Measurements from ENCODE around the gene FXYD7.
"Not testable (repeated sequence)": the region's sequence is repeated elsewhere in the genome, so short reads cannot be mapped to it uniquely, and the experiment has no call there.

FXYD7 gene, protein sequence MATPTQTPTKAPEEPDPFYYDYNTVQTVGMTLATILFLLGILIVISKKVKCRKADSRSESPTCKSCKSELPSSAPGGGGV

DNA sequence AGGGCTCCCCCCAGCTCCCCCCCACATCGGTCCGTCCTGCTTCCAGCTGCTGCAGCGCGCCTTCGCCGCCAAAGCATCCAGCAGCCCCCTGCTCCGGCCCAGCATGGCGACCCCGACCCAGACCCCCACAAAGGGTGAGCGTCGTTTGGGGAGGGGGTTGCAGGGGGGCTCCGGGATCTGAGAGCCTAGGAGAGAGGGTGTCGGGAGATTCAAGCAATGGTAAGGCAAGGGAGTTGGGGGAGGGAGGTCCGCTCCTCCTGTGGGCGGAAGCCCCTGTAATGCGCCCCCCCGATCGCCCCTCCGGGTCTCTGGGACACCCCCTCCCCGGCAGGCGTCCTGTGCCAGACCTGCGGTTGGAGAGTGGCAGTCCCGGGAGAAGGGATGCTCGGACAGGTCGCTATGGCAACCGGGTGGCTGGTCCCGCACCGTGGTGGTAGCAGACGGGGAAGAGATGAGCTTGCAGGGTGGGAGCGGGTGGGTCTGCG lies at the start of gene FXYD7:
TSS of gene FXYD7 (plus strand) at position 25 of the 485 bp plus-strand sequence. CDS start at position 104, 79 bp downstream.
- DNase-seq, result no peak

DNA sequence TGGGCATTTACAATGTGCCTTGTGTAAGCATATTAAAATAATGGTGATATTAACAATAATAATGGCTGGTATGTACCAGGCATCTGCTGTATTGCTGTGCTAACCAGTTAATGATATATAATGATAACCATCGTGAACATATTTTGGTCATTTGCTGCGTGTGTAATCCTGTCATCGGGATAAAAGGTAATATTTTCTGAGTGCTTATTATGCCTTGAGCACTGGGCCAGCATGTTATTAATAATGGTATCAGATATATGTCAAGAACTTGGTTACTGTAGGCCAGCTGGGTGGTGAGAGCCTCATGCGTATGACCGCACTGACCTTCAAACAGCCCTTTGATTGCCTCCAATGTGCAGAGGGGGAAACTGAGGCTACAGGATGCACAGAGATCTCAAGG lies 49.6 kb upstream of the FXYD7 start:
- no peak for DNase-seq

DNA sequence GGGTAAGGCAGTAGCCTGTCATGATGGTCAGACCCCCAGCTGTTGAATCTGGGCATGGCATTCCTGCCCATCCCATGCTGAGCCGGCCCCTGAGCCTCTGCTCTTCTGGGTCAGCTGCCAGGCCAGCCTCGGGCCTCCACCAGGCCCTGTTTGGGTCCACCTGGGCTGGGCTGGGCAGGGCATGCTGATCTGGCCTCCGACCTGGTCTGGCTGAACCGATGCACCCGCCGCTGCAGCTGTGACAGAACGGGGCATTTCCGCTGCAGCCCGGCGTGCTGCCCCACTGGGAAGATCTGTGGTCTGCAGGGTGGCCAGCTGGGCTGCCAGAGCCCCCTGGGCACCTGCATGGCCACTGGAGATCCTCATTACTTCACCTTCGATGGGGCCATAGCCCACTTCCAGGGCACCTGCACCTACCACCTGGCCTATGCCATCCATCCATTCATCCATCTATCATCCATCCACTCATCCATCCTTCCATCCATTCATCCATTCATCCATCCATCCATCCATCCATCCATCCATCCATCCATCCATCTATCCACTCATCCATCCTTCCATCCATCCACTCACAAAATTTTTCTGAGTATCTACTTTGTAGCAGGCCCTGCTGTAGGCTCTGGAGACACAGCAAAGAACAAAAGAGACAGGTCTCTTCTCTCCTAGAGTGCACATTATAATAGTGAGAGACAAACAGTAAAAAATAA lies 49.0 kb upstream of the FXYD7 start:
- no peak for DNase-seq

DNA sequence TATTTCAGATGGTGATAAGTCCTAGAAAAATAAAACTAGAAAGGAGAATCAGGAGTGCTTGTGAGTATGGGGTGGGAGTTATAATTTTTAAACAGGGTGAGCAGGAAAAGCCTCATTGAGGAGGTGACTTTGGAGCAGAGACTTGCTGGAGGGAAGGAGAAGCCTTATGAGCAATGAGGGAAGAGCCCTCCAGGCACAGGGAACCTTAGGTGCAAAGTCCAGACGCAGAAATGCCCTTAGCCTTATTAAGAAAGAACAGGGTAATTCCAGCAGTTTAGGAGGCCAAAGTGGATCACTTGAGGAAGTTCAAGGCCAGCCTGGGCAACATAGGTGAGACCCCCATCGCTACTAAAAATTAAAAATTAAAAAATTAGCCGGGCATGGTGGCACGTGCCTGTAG lies 48.4 kb upstream of the FXYD7 start:
- DNase-seq, result no peak

DNA sequence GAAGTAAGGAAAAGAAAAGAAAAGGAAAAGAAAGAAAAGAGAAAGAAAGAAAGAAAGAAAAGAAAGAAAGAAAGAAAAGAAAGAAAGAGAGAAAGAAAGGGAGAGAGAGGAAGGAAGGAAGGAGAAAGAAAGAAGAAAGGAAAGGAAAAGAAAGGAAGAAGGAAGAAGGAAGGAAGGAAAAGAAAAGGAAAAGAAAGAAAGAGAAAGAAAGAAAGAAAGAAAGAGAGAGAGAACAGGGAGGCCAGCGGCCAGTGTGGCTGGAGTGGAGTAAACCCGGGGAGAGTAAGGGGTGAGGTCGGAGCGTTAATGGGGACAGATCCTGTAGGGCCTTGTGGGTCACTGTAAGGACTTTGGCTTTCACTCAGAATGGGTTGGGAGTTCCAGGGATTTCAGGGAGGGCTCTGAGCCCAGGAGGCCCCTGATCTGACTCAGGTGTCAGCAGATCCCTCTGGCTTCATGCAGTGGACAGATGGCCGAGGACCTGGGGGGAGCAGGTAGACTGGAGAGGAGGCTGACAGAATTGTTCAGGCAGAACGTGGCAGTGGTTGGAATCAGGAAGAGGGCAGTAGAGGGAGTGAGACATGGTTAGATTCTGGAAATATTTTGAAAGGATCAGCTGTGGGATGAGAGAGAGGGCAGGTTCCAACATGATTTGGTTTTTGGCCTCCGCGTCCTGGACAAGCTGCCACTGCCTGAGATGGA lies 47.2 kb upstream of the FXYD7 start:
- DNase-seq, result no peak

DNA sequence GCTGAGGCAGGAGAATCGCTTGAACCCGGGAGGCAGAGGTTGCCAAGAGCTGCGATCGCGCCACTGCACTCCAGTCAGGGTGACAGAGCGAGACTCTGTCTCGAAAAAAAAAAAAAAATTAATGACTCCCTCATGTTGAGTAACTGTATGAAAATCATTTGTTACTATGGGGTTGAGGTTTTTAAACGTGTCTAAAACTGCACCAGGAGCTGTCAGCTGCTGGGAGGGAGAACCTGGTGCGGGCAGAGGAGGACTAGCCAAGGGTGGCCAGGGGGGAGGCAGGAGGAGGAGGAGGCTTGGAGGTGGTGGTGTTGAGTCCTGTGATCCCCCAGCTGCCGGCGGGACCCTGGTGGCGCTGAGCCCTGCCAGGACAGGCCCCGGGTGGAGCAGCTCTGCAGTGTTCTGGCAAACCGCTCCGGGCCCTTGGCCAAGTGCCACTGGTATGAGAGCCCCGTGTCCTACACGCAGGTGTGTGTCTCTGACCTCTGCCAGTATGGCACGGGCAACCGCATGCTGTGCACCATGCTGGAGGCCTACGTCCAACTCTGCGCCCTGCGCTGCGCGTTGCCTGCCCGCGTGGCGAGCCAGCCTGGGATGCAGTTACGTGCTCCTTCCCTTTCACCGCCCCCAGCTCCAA lies 44.5 kb upstream of the FXYD7 start:
- no peak for DNase-seq

DNA sequence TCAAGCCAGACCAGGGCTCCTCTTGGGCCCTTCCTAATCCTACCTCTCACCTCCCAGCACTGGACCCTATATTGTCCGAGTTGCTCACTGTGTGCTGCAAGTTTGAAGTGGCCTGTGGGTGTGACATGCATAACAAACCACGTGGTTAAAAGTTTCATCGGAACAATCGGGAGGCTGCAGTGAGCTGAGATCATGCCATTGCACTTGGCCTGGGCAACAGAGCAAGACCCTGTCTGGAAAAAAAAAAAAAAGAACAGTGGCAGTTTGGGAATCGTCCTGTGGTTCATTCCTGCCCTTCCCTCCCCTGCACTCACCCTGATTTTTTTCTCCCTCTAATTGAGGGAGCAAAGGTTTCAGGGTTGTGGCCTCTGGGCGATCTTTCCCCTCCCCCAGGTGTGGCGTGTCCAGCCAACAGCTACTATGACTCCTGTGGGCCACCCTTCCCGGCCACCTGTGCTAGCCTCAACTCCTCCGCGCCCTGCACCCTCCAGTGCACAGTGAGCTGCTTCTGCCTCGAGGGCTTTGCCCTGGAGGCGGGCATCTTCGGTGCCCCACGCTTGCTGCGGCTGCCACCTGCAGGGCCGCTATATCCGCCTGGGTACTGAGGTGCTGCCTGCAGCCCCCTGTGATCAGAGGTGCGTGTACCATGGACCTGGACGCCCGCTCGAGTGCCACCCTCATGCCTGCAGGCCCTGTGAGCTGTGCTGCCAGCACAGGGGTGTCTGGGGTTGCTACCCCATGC lies 43.7 kb upstream of the FXYD7 start:
- no peak for DNase-seq

DNA sequence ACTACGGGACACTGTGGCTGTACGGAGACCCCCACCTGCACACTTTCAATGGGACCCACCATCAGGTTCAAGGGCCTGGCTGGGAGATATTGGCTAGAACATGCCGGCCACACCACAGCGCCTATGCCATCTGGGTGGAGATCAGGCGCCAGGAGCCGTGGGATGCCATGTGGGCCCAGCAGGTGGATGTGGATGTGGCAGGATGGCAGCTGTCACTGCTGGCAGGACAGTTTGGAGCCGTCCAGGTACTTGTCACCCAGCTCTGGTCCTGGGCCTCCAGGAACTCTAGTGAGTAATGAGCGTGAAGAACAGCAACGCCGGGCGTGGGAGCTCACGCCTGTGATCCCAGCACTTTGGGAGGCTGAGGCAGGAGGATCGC lies 43.2 kb upstream of the FXYD7 start:
- DNase-seq, result no peak

DNA sequence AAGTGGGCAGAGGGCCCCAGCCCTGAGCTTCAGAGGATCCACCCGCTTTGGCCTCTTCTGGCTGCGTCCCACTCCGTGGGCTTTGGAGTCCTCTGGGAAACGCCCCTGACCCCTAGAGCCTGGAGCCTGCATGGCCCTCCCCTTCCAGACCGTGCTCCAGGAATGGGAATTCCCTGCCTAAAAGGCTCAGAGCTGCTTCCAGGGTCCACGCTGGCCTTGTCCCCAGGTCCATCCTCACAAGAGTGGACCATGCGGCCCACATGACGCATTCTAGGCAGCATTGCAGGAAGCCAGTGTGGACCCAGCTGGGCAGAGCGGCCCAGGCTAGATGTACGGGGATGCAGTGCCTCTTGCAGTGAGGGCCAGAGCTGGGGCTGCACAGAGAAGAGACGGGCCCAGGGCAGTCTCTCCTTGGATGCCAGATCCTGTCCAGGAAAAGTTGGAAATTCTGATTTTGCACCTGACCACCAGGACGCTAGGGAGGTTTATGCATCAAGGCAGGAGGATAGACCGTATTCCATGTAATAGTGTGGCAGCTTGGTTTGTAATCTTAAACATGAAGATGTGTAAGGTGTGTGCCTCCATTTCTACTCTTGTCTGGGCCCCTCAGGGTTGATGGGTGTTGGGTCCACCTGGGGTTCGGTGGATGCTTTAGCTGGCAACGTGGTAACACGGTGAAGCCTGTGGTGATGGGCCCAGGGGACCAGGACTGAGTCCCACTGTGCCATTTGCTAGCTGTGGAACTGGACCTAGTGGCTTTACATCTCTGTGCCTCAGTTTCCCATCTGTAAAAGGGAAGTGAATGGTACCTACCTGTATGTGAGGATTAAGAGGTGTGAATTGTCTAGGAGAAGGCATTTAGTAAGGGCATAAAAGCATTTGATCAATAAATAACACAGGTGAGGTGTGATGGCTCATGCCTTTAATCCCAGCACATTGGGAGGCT lies 42.2 kb upstream of the FXYD7 start:
- DNase-seq, result no peak

DNA sequence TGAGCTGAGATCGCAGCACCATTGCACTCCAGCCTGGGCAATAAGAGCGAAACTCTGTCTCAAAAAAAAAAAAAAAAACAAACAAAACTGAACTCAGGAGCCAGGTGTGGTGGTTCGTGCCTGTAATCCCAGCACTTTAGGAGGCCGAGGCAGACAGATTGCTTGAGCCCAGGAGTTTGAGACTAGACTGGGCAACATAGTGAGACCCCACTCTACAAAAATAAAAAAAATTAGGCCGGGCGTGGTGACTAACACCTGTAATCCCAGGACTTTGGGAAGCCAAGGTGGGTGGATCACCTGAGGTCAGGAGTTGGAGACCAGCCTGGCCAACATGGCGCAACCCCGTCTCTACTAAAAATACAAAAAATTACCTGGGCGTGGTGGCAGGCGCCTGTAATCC lies 41.1 kb upstream of the FXYD7 start:
- not testable (repeated sequence) for DNase-seq

DNA sequence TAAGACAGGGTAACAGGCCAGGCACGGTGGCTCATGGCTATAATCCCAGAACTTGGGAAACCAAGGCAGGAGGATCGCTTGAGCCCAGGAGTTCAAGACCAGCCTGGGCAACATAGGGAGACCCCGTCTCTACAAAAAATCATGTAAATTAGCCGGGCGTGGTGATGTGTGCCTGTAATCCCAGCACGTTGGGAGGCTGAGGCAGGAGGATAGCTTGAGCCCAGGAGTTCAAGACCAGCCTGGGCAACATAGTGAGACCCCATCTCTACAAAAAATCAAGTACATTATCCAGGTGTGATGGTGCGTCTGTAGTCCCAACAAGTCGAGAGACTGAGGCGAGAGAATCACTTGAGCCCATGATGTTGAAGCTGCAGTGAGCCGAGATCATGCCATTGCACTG lies 39.4 kb upstream of the FXYD7 start:
- DNase-seq, result not testable (repeated sequence)

DNA sequence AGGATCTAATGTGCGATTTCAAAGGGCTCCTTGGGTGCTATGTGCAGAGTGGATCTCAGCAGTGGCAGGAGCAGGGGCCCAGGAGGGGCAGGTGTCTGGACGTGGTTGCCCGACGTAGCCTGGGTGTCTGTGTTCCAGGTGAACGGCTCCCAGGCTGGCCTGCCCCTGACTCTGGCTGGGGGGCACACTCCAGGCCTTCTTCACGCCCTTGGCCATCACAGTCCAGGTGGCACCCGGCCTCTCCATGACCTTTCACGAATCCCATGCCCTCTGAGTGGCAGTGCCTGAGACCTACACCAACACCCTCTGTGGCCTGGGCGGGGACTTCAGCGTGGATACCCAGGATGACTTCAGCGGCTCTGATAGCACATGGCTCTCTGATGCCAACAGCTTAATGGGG lies 38.7 kb upstream of the FXYD7 start:
- no peak for DNase-seq

DNA sequence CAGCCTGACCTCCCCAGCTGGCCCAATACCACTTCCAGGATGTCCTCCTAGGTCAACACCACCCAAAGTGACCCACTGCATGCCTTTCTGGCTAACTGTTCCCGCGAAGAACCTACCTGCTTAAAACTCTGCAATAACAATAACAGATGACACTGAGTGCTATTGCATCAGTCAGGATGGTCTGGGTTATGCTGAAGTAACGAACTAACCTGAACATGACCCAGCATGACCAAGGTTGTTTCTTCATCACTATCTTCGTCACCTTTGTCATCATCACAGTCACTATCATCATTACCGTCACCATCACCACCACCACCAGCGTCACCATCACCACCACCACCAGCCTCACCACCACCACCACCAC lies 38.0 kb upstream of the FXYD7 start:
- no peak for DNase-seq

DNA sequence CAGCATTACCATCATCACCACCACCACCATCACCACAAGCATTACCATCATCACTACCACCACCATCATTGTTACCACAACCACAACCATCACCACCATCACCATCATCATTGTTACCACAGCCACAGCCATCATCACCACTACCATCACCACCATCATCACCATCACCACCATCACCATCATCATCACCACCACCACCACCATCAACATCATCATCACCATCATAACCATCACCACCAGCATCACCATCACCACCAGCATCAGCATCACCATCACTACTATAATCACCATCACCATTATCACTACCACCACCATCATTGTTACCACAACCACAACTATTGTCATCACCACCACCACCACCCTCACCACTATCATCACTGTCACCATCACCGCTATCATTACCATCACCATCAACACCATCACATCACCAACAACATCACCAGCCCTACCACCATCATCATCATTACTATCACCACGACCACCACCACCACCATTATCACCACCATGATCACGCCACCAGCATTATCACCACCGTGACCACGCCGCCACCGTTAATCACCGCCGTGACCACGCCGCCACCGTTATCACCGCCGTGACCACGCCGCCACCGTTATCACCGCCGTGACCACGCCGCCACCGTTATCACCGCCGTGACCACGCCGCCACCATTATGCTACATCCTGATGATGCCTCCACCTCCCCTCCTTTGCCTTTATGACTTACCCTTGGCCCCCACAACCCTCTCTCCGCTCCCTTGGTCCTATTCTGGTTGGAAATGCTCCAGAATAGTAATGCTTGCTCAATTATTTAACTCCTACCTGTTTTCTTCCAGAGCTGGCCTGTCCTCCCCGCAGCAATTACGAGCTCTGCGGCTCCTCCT lies 37.4 kb upstream of the FXYD7 start:
- DNase-seq, result no peak

DNA sequence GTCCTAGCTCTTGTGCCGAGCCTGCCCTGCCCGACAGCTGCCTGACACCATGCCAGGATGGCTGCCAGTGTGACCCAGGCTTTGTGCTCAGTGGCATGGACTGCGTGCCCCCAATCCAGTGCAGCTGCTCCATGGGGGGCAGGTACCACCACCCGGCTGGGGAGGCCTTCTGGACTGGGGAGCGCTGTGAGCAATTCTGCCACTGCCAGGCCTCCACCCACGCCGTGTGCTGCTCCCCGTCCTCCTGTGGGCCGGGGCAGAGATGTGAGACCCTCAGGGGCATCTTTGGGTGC lies 36.8 kb upstream of the FXYD7 start:
- no peak for DNase-seq

DNA sequence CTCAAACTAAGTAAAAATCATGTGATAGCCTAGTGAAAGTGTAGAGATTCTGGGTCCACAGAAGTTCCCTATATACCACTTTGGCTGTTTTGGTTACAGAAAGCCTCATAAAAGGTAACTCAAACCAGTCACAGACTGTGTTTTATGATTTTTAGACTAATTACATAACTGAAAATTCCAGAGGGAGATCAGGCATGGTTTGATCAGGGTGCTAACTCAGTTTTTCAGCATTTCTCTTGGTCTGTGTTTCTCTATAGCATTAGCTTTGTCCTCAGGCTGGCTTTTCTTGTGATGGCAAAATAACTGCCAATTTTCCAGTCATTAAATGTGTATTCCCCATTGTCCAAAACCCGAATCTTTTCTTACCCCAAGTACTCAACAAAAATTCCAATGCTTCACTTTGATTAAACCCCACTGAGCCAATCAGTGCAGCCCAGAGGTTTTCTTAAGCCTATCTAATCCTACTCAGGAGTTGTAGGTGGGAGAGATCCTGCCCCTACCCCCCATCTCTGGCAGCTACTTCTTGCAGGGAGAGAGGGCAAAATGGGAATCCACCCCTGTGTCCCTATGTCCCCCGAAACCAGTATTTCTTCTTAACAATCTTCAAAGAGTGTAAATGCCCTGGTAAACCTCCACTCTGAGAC lies 36.0 kb upstream of the FXYD7 start:
- DNase-seq, result no peak

DNA sequence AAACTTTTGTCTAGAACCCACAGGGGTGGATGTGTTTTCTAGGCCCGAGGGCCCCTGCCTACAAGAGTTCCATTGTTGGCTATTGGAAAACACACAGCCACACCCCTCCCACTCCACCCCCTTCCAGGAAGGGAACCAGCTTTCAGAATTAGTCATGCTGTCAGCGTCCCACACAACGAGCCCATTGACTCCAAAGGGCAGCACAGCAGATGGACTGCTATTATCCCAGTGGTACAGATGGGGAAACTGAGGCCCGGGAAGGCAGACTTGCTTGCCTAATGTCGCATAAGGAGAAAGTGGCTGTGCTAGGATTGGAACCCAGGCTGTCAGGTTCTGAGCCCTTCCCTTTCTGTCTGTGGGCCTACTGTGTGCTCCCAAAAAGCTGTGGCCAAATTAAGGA lies 35.5 kb upstream of the FXYD7 start:
- no peak for DNase-seq

DNA sequence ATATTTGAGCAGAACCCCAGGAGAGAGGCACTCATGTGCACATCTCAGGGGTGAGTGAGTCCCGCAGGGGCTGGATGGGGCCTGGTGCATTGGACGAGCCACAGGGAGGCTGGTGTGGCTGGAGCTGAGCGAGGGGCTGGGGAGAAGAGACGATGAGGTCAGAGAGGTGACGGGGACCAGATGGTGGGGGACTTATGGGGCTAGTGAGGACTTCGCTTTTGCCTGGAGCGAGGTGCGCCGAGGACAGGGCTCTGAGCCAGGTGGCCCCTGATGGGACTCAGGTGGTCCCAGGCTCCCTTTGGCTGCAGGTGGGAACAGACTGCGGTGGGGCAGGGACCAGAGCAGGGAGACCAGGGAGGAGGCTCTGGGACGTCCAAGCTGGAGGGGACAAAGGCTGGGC lies 34.3 kb upstream of the FXYD7 start:
- no peak for DNase-seq

DNA sequence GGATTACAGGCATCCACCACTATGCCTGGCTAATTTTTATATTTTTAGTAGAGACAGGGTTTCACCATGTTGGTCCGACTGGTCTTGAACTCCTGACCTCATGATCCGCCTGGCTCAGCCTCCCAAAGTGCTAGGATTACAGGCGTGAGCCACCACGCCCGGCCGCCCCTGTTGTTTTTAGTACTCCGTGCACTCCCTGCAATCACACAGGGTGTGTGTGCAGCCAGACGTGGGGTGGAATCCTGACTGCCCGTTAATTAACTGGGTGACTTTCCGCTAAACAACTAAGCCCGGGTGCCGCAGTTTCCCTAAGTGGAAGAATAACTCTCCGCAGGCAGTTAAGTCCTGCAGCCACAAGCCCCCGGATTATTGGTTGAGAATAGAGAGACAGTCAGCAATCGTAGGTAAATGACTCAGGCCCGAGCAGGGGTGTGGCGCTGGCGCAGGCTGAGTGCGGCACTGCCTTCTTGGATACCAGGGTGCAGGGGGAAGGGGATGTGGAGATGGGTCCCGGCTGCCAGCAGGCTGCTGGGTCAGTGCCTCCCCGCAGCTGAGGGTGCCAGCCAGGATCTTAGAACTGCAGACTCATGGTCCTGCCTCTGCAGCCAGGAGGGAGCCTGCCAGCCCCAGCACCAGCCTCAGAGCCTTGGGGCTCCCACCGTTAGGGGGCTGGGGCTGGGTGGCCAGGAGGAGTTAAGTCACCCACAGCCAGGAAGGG lies 33.5 kb upstream of the FXYD7 start:
- no peak for DNase-seq

DNA sequence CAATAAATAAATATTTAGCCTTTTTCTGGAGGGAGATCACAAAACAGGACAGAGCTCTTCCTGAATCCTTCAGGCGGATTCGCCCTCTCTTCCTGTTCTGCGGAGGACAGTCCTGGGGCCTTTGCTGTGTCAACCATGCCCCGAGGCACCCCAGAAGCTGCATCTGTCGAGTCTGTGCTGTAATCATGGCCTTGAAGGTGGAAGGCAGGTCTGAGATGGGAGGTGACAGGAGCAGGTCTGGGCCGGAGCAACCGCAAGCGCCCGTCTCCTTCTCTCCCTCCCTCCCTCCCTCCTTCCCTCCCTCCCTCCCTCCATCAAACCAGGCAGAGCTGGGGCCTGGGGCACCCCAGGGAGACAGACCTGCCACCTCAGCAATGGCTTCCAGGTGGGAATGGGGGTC lies 32.1 kb upstream of the FXYD7 start:
- no peak for DNase-seq

All from Kasumi-1 (cell line).